ENCODE data around the gene MAP3K10. TPM values are rescaled to one million over a fixed set of nuclear protein-coding genes. Genes with fewer than 3 reads are reported as not detected.

Gene MAP3K10
- total and polyA plus RNA-seq, 9 of the 15 experiments (the other 6 are each of a cell fraction or from before 2014, with no cell fraction given): 0.01 to 8.0 (median 2.7) TPM; not detected in 1

DNA sequence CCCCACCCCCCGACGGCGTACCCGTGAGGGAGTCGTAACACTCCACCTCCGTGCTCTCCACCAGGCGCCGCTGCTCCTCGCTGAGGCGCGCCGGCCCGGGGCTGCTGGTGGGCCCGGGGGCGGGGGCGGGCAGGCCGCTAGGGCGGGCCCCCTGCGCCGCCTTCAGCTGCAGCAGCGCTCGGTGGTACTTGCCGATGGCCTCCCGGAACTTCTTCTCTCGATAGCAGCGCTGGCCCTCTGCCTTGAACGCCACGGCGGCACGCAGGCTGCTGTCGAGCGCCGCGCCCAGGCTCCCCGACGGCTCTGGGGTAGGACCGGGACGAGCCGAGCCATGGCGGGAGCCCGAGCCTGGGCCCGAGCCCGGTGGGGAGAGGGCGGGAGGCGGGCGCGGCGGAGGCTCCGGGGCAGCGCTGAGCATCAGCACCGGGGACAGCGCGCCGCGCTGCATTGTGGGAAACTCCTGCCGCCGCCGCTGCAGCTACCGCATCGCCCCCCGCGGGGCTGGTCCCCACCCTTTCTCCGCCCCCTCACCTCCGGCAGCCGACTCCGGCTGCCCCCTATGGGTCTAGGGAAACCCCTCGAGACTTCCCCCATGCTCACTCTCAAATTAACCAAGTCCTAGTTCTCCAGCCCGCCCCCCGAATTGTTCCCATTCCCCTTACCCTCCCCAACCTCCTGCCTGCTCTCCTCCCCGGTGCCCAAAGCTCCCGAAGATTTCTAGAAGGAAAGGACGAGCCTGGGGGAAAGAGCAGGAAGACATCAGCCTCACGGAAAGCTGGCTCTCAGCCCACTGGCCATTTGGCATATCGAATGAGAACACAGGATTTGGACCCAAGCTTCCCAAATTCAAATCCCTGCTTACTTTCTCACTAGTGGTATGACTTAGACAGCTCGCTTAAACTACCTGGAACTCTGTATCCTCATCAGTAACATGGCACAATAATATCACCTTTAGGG, 27.0 kb downstream of the MAP3K10 start, which contains the start of gene TTC9B (continued):
- TF ChIP-seq RCOR1 (IDR thresholded peaks at IDR 0.05; ENCODE audit: borderline replicate concordance in 1 of 2, low read depth in 2 of 2, low read length in 2 of 2) (peak; percentile 97 to 100), HMGN3 (IDR thresholded peaks at IDR 0.05; ENCODE audit: borderline replicate concordance, extremely low read depth, insufficient read length, low read depth, low read length) (peak; percentile 71), ESRRA (IDR thresholded peaks at IDR 0.05; ENCODE audit: borderline replicate concordance, low read depth) (0 out of 2 replicates have a peak, but pooled peaks have one; percentile 16), CREB1 (IDR thresholded peaks at IDR 0.05) (no peak), CREB1 (CRISPR knock-in tag; IDR thresholded peaks at IDR 0.05) (peak; percentile 36; the same call in 1 of the 2 replicates)
- TF ChIP-seq, protein P1, sequence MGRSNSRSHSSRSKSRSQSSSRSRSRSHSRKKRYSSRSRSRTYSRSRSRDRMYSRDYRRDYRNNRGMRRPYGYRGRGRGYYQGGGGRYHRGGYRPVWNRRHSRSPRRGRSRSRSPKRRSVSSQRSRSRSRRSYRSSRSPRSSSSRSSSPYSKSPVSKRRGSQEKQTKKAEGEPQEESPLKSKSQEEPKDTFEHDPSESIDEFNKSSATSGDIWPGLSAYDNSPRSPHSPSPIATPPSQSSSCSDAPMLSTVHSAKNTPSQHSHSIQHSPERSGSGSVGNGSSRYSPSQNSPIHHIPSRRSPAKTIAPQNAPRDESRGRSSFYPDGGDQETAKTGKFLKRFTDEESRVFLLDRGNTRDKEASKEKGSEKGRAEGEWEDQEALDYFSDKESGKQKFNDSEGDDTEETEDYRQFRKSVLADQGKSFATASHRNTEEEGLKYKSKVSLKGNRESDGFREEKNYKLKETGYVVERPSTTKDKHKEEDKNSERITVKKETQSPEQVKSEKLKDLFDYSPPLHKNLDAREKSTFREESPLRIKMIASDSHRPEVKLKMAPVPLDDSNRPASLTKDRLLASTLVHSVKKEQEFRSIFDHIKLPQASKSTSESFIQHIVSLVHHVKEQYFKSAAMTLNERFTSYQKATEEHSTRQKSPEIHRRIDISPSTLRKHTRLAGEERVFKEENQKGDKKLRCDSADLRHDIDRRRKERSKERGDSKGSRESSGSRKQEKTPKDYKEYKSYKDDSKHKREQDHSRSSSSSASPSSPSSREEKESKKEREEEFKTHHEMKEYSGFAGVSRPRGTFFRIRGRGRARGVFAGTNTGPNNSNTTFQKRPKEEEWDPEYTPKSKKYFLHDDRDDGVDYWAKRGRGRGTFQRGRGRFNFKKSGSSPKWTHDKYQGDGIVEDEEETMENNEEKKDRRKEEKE (IDR thresholded peaks at IDR 0.05; ENCODE audit: borderline replicate concordance in 1 of 2, control insufficient read depth in 1 of 2, low read depth in 2 of 2, low read length in 1 of 2): 0 out of 4 replicates have a peak, but pooled peaks of 1 of the 2 experiments have one; percentile 20
- TF ChIP-seq, protein P2, sequence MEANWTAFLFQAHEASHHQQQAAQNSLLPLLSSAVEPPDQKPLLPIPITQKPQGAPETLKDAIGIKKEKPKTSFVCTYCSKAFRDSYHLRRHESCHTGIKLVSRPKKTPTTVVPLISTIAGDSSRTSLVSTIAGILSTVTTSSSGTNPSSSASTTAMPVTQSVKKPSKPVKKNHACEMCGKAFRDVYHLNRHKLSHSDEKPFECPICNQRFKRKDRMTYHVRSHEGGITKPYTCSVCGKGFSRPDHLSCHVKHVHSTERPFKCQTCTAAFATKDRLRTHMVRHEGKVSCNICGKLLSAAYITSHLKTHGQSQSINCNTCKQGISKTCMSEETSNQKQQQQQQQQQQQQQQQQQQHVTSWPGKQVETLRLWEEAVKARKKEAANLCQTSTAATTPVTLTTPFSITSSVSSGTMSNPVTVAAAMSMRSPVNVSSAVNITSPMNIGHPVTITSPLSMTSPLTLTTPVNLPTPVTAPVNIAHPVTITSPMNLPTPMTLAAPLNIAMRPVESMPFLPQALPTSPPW (CRISPR knock-in tag; IDR thresholded peaks at IDR 0.05): peak; percentile 37

All from K562 (cell line).